WTC11 (cell line): ENCODE data around the gene MYO6. TPM values are rescaled to one million over a fixed set of nuclear protein-coding genes. Genes with fewer than 3 reads are reported as not detected.
A peak's percentile ranks its signal among the peaks of the same experiment; 100 is the strongest.

Source experiments
- ATAC-seq: fragments of 200-7000 bp; cut with Tn5 transposase; 2 replicates; pipeline ENCODE4 v1.10.0; 2021; ENCODE audit warnings: mild to moderate bottlenecking, moderate library complexity
- CTCF ChIA-PET: fragments of 300-600 bp; sonication (Branson Sonifier 250); formaldehyde crosslinking; loops from one replicate; lab custom pipeline; 2021; ENCODE audit warnings: antibody characterized with exemption; lab: Charles Lee
- POLR2A ChIA-PET: fragments of 350-600 bp; sonication (Branson Sonifier 250); formaldehyde crosslinking; loops from one replicate; lab custom pipeline; 2021; ENCODE audit warnings: antibody characterized with exemption; lab: Charles Lee
- DNase-seq: peaks from one replicate; pipeline ENCODE4 v3.0.0; 2021; ENCODE audit warnings: low spot score
- H3K27ac Mint-ChIP-seq: 2 replicates; pipeline ENCODE4 v1.8.0; 2021; ENCODE audit warnings: mixed read lengths
- H3K27me3 Mint-ChIP-seq: 2 replicates; pipeline ENCODE4 v1.8.0; 2021; ENCODE audit warnings: low read depth, mild to moderate bottlenecking, moderate library complexity, mixed read lengths
- H3K36me3 Mint-ChIP-seq: 2 replicates; pipeline ENCODE4 v1.8.0; 2021; ENCODE audit warnings: mixed read lengths
- H3K4me1 Mint-ChIP-seq: 2 replicates; pipeline ENCODE4 v1.8.0; 2022; ENCODE audit warnings: mixed read lengths
- H3K4me3 Mint-ChIP-seq: 2 replicates; pipeline ENCODE4 v1.8.0; 2021; ENCODE audit warnings: mild to moderate bottlenecking, moderate library complexity, mixed read lengths
- H3K9me3 Mint-ChIP-seq: 2 replicates; pipeline ENCODE4 v1.8.0; 2021; ENCODE audit warnings: mixed read lengths
- CREM ChIP-seq: sonication (generic); formaldehyde crosslinking; IDR thresholded peaks from 2 replicates; pipeline ENCODE4 v1.8.1; 2022; ENCODE audit warnings: mild to moderate bottlenecking, missing genetic modification reagents, moderate library complexity
- EMX1 ChIP-seq: fragments of 250-450 bp; sonication (Bioruptor Pico); IDR thresholded peaks from 2 replicates; pipeline ENCODE4 v1.8.0; 2021; ENCODE audit warnings: mild to moderate bottlenecking
- GABPB1 ChIP-seq: sonication (generic); formaldehyde crosslinking; IDR thresholded peaks from 2 replicates; pipeline ENCODE4 v1.8.1; 2023; ENCODE audit warnings: mild to moderate bottlenecking, missing genetic modification reagents
- GTF2I ChIP-seq: fragments of 250-450 bp; sonication (Bioruptor Pico); conservative IDR thresholded peaks from 2 replicates; pipeline ENCODE4 v1.4.0; 2021; ENCODE audit warnings: mild to moderate bottlenecking
- RORB ChIP-seq: fragments of 250-450 bp; sonication (Bioruptor Pico); IDR thresholded peaks from 2 replicates; pipeline ENCODE4 v1.9.0; 2021; ENCODE audit warnings: mild to moderate bottlenecking
- TEAD1 ChIP-seq: sonication (generic); formaldehyde crosslinking; IDR thresholded peaks from 2 replicates; pipeline ENCODE4 v1.8.0; 2022; ENCODE audit warnings: mild to moderate bottlenecking, missing genetic modification reagents
- TEAD4 ChIP-seq: sonication (generic); formaldehyde crosslinking; IDR thresholded peaks from 2 replicates; pipeline ENCODE4 v1.8.0; 2022; ENCODE audit warnings: mild to moderate bottlenecking, missing genetic modification reagents
- TP53 ChIP-seq: sonication (generic); formaldehyde crosslinking; IDR thresholded peaks from 2 replicates; pipeline ENCODE4 v1.8.1; 2023; ENCODE audit warnings: mild to moderate bottlenecking, missing genetic modification reagents
- ZBTB21 ChIP-seq: sonication (generic); formaldehyde crosslinking; IDR thresholded peaks from 2 replicates; pipeline ENCODE4 v1.8.1; 2023; ENCODE audit warnings: mild to moderate bottlenecking, missing genetic modification reagents, borderline replicate concordance
- ZNF138 ChIP-seq: sonication (generic); formaldehyde crosslinking; conservative IDR thresholded peaks from 2 replicates; pipeline ENCODE4 v1.8.1; 2022; ENCODE audit warnings: mild to moderate bottlenecking, moderate library complexity, missing genetic modification reagents
- ZNF671 ChIP-seq: fragments of 250-450 bp; sonication (Bioruptor Pico); IDR thresholded peaks from 2 replicates; pipeline ENCODE4 v1.8.0; 2021; ENCODE audit warnings: mild to moderate bottlenecking
- total RNA-seq: library from RNA; stranded (reverse); gene quantifications from 3 replicates; pipeline ENCODE4 v1.2.3, GENCODE V29; 2021
- TF ChIP-seq, protein P1 (sequence below): sonication (generic); formaldehyde crosslinking; IDR thresholded peaks from 2 replicates; pipeline ENCODE4 v1.8.1; 2023; ENCODE audit warnings: mild to moderate bottlenecking, moderate library complexity, missing genetic modification reagents
- TF ChIP-seq, protein P2 (sequence below): sonication (generic); formaldehyde crosslinking; IDR thresholded peaks from 2 replicates; pipeline ENCODE4 v1.8.1; 2023; ENCODE audit warnings: mild to moderate bottlenecking, missing genetic modification reagents
- TF ChIP-seq, protein P3 (sequence below): fragments of 200-600 bp; IDR thresholded peaks from 2 replicates; pipeline ENCODE4 v1.8.0; 2022; ENCODE audit warnings: antibody characterized with exemption
- TF ChIP-seq, protein P4 (sequence below): fragments of 250-450 bp; sonication (Bioruptor Pico); IDR thresholded peaks from 2 replicates; pipeline ENCODE4 v1.9.0; 2021; ENCODE audit warnings: mild to moderate bottlenecking, borderline replicate concordance
- TF ChIP-seq, protein P5 (sequence below): sonication (generic); formaldehyde crosslinking; conservative IDR thresholded peaks from 2 replicates; pipeline ENCODE4 v1.8.1; 2023; ENCODE audit warnings: mild to moderate bottlenecking, low read depth, missing genetic modification reagents, moderate library complexity

MYO6 gene
- total RNA-seq, 1 experiment from 2014 or later: 32.6 TPM

DNA sequence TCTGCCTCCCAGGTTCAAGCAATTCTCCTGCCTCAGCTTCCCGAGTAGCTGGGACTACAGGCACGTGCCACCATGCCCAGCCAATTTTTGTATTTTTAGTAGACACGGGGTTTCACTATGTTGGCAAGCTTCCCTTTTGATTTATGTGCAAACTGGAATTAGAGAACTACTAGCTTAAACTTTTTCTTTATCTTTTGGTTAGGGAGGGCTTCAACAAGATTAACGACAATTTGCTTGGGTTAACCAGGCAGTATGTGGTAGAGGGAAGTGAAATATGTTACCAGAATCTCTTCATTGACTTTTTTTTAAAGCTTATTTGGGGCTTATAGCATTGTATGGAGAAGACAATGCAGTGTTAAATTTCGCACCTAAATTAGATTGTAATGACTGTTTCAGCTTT lies 9.0 kb downstream of the MYO6 start:
- Mint-ChIP-seq H3K27me3 (no peaks in the 10 kb centered on the region), H3K4me1 (peaks cover 17% of the 10 kb centered on the region), H3K27ac (no peak overlapping the region), H3K4me3 (no peak overlapping the region), H3K36me3 (no peaks in the 10 kb centered on the region), H3K9me3 (no peaks in the 10 kb centered on the region)
- ChIA-PET CTCF (interaction anchor here (0.5 to 1.4 kb wide), 3 partner anchors 15 to 135 kb away, joined by 3 read pairs; no protein-coding TSS in a partner anchor), POLR2A (no interaction called here)
- TF ChIP-seq TEAD4 (CRISPR knock-in tag) (no peak), EMX1 (no peak), TEAD1 (no peak), CREM (CRISPR knock-in tag) (no peak), RORB (CRISPR knock-in tag) (no peak), GABPB1 (no peak), ZNF671 (CRISPR knock-in tag) (no peak), TP53 (CRISPR knock-in tag) (no peak), ZNF138 (CRISPR knock-in tag) (no peak)
- TF ChIP-seq, protein P1, sequence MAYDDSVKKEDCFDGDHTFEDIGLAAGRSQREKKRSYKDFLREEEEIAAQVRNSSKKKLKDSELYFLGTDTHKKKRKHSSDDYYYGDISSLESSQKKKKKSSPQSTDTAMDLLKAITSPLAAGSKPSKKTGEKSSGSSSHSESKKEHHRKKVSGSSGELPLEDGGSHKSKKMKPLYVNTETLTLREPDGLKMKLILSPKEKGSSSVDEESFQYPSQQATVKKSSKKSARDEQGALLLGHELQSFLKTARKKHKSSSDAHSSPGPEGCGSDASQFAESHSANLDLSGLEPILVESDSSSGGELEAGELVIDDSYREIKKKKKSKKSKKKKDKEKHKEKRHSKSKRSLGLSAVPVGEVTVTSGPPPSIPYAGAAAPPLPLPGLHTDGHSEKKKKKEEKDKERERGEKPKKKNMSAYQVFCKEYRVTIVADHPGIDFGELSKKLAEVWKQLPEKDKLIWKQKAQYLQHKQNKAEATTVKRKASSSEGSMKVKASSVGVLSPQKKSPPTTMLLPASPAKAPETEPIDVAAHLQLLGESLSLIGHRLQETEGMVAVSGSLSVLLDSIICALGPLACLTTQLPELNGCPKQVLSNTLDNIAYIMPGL (CRISPR knock-in tag): no peak
- TF ChIP-seq, protein P2, sequence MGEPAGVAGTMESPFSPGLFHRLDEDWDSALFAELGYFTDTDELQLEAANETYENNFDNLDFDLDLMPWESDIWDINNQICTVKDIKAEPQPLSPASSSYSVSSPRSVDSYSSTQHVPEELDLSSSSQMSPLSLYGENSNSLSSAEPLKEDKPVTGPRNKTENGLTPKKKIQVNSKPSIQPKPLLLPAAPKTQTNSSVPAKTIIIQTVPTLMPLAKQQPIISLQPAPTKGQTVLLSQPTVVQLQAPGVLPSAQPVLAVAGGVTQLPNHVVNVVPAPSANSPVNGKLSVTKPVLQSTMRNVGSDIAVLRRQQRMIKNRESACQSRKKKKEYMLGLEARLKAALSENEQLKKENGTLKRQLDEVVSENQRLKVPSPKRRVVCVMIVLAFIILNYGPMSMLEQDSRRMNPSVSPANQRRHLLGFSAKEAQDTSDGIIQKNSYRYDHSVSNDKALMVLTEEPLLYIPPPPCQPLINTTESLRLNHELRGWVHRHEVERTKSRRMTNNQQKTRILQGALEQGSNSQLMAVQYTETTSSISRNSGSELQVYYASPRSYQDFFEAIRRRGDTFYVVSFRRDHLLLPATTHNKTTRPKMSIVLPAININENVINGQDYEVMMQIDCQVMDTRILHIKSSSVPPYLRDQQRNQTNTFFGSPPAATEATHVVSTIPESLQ (CRISPR knock-in tag): no peak
- TF ChIP-seq, protein P3, sequence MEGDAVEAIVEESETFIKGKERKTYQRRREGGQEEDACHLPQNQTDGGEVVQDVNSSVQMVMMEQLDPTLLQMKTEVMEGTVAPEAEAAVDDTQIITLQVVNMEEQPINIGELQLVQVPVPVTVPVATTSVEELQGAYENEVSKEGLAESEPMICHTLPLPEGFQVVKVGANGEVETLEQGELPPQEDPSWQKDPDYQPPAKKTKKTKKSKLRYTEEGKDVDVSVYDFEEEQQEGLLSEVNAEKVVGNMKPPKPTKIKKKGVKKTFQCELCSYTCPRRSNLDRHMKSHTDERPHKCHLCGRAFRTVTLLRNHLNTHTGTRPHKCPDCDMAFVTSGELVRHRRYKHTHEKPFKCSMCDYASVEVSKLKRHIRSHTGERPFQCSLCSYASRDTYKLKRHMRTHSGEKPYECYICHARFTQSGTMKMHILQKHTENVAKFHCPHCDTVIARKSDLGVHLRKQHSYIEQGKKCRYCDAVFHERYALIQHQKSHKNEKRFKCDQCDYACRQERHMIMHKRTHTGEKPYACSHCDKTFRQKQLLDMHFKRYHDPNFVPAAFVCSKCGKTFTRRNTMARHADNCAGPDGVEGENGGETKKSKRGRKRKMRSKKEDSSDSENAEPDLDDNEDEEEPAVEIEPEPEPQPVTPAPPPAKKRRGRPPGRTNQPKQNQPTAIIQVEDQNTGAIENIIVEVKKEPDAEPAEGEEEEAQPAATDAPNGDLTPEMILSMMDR: no peak
- TF ChIP-seq, protein P4, sequence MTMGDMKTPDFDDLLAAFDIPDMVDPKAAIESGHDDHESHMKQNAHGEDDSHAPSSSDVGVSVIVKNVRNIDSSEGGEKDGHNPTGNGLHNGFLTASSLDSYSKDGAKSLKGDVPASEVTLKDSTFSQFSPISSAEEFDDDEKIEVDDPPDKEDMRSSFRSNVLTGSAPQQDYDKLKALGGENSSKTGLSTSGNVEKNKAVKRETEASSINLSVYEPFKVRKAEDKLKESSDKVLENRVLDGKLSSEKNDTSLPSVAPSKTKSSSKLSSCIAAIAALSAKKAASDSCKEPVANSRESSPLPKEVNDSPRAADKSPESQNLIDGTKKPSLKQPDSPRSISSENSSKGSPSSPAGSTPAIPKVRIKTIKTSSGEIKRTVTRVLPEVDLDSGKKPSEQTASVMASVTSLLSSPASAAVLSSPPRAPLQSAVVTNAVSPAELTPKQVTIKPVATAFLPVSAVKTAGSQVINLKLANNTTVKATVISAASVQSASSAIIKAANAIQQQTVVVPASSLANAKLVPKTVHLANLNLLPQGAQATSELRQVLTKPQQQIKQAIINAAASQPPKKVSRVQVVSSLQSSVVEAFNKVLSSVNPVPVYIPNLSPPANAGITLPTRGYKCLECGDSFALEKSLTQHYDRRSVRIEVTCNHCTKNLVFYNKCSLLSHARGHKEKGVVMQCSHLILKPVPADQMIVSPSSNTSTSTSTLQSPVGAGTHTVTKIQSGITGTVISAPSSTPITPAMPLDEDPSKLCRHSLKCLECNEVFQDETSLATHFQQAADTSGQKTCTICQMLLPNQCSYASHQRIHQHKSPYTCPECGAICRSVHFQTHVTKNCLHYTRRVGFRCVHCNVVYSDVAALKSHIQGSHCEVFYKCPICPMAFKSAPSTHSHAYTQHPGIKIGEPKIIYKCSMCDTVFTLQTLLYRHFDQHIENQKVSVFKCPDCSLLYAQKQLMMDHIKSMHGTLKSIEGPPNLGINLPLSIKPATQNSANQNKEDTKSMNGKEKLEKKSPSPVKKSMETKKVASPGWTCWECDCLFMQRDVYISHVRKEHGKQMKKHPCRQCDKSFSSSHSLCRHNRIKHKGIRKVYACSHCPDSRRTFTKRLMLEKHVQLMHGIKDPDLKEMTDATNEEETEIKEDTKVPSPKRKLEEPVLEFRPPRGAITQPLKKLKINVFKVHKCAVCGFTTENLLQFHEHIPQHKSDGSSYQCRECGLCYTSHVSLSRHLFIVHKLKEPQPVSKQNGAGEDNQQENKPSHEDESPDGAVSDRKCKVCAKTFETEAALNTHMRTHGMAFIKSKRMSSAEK (CRISPR knock-in tag): no peak
- ATAC-seq: no peak
- DNase-seq: no peak

DNA sequence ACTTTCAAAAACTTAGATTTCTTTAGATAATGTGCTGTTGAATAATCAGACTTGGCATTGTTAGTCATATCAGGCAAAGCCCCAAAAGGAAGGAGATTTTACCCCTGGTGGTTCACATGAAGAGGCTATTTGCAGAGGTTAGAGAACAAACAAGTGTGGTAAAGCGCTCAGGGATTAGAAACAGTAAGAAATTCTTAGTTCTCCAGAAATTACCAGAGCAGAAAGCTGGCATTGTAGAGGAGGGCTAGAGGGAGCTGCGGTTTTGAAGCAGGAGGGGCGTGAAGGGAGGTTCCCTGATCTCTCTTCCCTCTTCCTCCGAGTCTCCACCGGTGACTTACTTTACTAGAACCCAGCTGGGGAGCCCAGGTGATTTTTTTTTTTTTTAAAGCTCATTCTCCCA lies 10.2 kb downstream of the MYO6 start:
- ATAC-seq (peak; percentile 77), DNase-seq (no peak)
- ChIA-PET POLR2A (no interaction called here), CTCF (interaction anchor here (1.2 kb wide), 1 partner anchor 134 kb away, joined by 3 read pairs; no protein-coding TSS in a partner anchor)
- Mint-ChIP-seq H3K27me3 (no peaks in the 10 kb centered on the region), H3K9me3 (no peaks in the 10 kb centered on the region), H3K4me1 (peaks cover 22% of the 10 kb centered on the region), H3K36me3 (peaks cover 4% of the 10 kb centered on the region), H3K27ac (no peak overlapping the region; the same call in 1 of the 2 replicates), H3K4me3 (no peak overlapping the region)
- no peak for TF ChIP-seq GTF2I (CRISPR knock-in tag)
- no peak for TF ChIP-seq CREM (CRISPR knock-in tag)
- TF ChIP-seq, protein P5, sequence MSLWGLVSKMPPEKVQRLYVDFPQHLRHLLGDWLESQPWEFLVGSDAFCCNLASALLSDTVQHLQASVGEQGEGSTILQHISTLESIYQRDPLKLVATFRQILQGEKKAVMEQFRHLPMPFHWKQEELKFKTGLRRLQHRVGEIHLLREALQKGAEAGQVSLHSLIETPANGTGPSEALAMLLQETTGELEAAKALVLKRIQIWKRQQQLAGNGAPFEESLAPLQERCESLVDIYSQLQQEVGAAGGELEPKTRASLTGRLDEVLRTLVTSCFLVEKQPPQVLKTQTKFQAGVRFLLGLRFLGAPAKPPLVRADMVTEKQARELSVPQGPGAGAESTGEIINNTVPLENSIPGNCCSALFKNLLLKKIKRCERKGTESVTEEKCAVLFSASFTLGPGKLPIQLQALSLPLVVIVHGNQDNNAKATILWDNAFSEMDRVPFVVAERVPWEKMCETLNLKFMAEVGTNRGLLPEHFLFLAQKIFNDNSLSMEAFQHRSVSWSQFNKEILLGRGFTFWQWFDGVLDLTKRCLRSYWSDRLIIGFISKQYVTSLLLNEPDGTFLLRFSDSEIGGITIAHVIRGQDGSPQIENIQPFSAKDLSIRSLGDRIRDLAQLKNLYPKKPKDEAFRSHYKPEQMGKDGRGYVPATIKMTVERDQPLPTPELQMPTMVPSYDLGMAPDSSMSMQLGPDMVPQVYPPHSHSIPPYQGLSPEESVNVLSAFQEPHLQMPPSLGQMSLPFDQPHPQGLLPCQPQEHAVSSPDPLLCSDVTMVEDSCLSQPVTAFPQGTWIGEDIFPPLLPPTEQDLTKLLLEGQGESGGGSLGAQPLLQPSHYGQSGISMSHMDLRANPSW (CRISPR knock-in tag): no peak
- no peak for TF ChIP-seq ZBTB21
